Measurements from ENCODE around the gene PPME1. TPM values are rescaled to one million over a fixed set of nuclear protein-coding genes. Genes with fewer than 3 reads are reported as not detected.

The PPME1 gene
- total RNA-seq, 1 experiment from 2014 or later: 39.4 TPM

GRCh38 chr11:74267014-74267413, 95.9 kb downstream of the PPME1 start:
- H3K79me2 ChIP-seq (ENCODE audit: insufficient read depth, low read length): no peaks in the 10 kb centered on the region
- H2BK5ac ChIP-seq (ENCODE audit: insufficient read length, low read length): no peak overlapping the region
- H3K14ac ChIP-seq (ENCODE audit: insufficient read depth, low read length): no peak overlapping the region
- no peak overlapping the region for H3K56ac ChIP-seq (ENCODE audit: insufficient read length, low read depth, low read length)
- H2AK5ac ChIP-seq (ENCODE audit: insufficient read length, low read length): no peak overlapping the region
- no peak overlapping the region for H4K91ac ChIP-seq (ENCODE audit: insufficient read length, low read depth, low read length)
- no peak overlapping the region for H2BK120ac ChIP-seq (ENCODE audit: low read depth, low read length, poor library complexity, severe bottlenecking)
- H2BK12ac ChIP-seq (ENCODE audit: insufficient read length, low read depth, low read length): no peak overlapping the region
- H3K79me1 ChIP-seq (ENCODE audit: insufficient read depth, low read depth, low read length, poor library complexity, severe bottlenecking): no peaks in the 10 kb centered on the region
- Mint-ChIP-seq H3K4me1 (no peaks in the 10 kb centered on the region), H3K27me3 (ENCODE audit: low read depth) (peaks cover 4% of the 10 kb centered on the region), H3K9me3 (no peaks in the 10 kb centered on the region), H3K36me3 (ENCODE audit: insufficient read depth in 1 of 3, low read depth in 3 of 3) (no peaks in the 10 kb centered on the region), H3K27ac (no peak overlapping the region), H3K4me3 (no peak overlapping the region)
- H2AFZ ChIP-seq (ENCODE audit: low read length): no peak overlapping the region
- no CpG with 5 or more reads among the region's 6 CpGs for WGBS (ENCODE audit: extremely low coverage, insufficient read length, low lambda C conversion rate)
- H4K20me1 ChIP-seq (ENCODE audit: control insufficient read depth, insufficient read depth, insufficient read length): no peaks in the 10 kb centered on the region
- no peak overlapping the region for H3T11ph ChIP-seq (ENCODE audit: low read length)
- H2BK20ac ChIP-seq (ENCODE audit: low read depth, low read length, poor library complexity, severe bottlenecking): no peak overlapping the region
- no peak overlapping the region for H3K23ac ChIP-seq (ENCODE audit: insufficient read length, low read depth, low read length)
- no peak overlapping the region for H3K4ac ChIP-seq (ENCODE audit: low read depth, low read length)
- H4K5ac ChIP-seq (ENCODE audit: insufficient read length, low read depth, low read length): no peak overlapping the region
- no peak overlapping the region for H3K4me2 ChIP-seq (ENCODE audit: insufficient read depth, insufficient read length, low read length)
- H3K27me3 ChIP-seq (ENCODE audit: insufficient read depth, low read length): 0 out of 2 replicates have a peak, but pooled peaks cover 3% of the 10 kb centered on the region
- H3K27ac ChIP-seq (ENCODE audit: insufficient read length, low read depth, low read length): no peak overlapping the region
- TF ChIP-seq CTCF (conservative IDR thresholded peaks at IDR 0.05): no peak
- no peaks in the 10 kb centered on the region for H3K23me2 ChIP-seq (ENCODE audit: insufficient read length, low read depth, low read length, poor library complexity, severe bottlenecking)
- H3K4me1 ChIP-seq (ENCODE audit: insufficient read depth, low read length): no peaks in the 10 kb centered on the region
- no peak overlapping the region for H3K9ac ChIP-seq (ENCODE audit: extremely low read depth, insufficient read length, low read length)
- no peak for DNase-seq
- no peaks in the 10 kb centered on the region for H3K9me3 ChIP-seq (ENCODE audit: control insufficient read depth, low read depth, low read length)
- no peak overlapping the region for H3K18ac ChIP-seq (ENCODE audit: insufficient read length, low read depth, low read length)
- no peak overlapping the region for H4K8ac ChIP-seq (replicated peaks; ENCODE audit: insufficient read length, low read depth, low read length)
- no peak overlapping the region for H2BK15ac ChIP-seq (ENCODE audit: low read depth, low read length)
